Bone marrow (tissue), 2 donors: ENCODE results near the gene ZNF641.

Experiments
- DNase-seq, 2 donors: peaks; one replicate each; lab custom pipeline; 2025; lab: John Stamatoyannopoulos, UW

ZNF641 gene

DNA sequence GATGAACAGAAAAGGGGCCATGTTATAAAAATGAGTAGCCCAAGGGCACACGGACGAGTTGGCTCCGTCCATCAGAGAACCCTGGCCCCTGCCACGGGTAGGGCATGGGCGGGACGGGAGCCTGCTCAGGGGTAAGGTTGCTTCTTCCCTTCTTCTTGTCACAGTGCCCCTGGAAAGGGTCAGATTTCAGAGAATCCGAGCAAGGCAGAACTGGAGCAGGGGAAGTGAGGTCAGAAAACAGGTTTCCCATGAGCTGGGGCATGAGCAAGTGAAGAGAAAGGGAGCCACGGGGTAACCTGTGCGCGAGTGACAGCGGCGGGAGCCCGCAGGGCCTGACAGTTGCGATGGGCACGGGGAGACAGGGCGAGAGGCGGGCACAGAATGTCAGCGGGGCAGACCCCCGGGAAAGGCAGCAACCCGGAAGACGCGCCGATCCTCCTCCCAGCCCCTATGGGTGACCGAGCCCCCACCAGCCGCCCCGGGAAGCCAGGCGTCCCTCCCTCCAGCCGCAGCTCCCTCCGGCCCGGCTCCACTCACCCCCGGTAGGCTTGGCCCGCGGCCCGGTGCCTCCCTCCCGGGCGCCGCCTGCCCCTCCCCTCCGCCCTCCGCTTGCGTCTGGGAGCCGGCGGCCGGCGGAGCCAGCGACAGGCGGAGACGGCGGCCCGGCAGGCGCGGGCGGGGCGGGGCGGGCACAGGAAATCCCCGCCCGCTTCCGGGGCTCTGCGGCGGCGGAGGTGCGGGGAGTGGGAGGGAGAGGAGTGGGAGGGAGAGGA, at the start of gene ZNF641:
Gene ZNF641, minus strand, starts transcription at position 671 of the 773 bp plus-strand sequence. CDS start 2,829 bp downstream, outside the sequence.
- DNase-seq: peak in 1 of 2 donors; percentile 77

DNA sequence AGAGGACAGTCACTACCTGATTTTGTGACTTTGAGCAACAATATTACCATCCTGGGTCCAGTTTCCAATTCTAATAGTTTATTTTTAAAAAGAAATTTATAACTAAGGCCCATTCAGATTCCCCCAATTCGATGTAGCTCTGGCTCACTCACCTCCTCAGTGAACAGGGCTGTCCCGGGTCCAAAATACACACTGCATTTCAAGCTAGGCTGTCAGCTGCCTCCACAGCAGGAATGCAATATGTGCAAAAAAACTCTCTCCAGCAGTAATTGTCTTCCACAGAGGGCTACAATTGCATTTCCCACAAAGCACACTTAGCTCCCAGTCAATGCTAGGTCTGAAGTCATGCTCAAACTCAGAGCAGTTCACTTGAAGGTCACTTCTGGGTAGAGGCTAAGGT, 39.3 kb upstream of the ZNF641 start:
- no peak for DNase-seq

DNA sequence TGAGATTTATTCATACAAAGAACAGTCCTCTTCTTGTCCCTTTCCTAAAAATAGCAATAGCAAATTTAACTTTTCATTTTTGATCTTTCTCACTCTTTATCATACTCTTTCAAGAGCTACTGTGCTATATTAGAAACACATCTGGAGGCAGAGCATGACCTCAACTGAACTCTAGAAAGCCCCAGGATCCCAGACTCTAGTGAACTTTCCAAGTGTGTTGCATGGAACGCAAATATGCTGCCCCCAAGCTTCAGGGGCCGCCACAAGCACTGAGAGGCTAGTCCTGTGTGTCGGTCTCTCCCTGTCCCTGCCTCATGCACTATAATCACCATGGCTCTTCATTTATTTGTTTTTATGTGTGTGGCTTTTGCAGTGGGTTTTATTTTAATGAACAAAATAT, 38.7 kb upstream of the ZNF641 start:
- DNase-seq: no peak

DNA sequence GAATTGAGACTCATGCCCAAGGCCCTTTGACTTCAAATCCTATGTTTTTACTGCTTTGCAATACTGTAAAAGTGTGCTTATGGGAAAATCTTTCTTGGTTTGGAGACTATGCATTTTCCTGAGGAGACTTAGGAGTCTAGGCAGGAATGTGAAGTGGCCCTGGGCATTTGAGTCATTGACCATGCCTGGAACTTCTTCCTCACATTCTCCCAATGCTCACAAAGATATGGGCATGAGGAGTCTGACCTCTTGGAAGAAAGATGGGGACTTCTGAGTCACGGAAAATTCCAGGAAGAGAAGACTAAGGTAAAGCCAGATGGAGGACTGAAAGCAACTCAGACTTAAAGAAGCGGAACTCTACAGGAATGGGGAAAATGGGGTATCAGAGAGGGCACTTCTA, 38.2 kb upstream of the ZNF641 start:
- no peak for DNase-seq

DNA sequence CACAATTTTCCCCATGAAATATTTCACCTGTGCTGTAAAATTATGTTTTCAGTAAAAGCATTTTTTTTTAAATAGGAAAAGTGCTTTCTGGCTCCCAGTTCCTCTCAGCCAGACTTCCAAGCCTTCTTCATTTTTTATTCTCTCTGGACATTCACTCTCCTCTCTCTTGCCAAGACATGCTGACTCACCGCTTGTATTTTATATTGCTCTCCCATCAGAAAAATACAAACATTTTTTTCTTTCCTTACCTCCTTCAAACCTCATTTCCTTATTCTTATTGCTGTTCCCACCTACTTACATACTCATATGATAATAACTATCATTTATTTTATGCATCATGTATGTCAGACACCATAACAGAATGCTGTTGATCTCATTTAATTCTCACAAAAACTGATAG, 37.7 kb upstream of the ZNF641 start:
- no peak for DNase-seq

DNA sequence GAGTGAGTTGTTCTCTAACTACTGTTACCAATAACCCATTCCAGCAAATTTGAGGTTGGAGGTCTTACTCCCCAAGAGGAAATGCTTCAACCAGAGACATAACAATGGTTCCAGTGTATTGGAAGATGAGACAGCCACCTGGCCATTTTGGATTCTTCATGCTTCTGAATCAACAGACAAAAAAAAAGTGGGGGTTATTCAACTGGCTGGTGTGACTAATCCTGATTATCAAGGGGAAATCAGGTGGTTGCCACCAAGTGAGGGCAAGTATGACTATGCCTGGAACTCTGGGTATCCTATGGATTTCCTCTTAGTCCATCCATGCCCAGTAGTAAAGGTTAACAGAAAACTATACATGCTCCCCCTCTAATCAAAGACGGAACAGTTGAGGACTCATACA, 29.9 kb upstream of the ZNF641 start:
- no peak for DNase-seq

DNA sequence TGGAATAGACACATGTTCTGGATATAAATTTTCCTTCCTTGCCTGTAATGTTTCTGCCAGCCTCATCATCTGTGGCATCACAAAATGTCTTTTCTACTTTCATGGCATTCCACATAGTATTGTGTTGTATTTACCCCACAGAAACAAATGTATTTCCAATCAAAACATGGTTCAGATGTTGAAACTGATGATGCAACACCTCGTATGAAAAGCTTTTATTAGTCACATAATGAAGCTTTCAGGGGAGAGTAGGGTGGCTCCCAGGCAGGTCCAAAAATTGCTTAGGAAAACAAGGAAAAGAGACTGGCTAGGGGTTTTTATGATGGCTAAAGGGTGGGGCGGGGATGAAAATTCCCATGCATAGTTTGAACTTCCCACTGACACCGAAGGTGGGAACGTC, 29.1 kb upstream of the ZNF641 start:
- no peak for DNase-seq

DNA sequence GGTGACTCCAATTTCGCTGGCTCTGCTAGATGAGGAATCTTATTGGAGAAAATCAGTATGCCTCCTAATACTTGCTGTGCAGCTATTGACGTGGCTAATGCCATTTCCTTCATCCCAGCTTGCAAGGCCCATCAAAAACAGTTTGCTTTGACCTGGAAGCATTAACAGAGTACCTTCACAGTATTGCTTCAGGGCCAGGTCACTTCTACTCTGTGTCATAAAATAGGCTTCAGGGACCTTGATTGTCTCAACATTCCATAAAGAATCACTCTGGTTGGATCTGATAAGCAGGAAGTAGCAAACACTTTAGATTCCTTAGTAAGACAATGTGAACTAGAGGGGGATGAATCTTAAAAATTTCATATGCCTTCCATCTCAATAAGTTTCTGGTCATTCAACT, 26.9 kb upstream of the ZNF641 start:
- no peak for DNase-seq

DNA sequence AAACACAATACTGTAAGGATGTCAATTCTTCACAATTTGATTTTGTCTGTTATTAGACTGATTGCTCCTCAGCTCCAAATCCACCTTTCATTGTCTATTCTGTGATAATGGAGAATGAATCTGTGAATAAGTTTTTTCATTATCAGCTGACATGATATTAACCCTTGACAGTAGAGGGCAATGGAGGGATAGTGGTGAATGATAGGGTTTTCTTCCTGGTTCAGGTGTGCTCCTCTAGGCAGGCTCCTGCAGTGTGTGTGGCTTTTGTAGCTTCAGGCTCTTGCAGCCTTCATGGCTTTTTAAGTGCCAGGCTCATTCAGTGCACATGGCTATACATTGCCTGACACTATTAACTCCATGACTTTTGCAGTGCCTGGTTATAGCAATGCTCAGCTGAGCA, 23.4 kb upstream of the ZNF641 start:
- no peak for DNase-seq

DNA sequence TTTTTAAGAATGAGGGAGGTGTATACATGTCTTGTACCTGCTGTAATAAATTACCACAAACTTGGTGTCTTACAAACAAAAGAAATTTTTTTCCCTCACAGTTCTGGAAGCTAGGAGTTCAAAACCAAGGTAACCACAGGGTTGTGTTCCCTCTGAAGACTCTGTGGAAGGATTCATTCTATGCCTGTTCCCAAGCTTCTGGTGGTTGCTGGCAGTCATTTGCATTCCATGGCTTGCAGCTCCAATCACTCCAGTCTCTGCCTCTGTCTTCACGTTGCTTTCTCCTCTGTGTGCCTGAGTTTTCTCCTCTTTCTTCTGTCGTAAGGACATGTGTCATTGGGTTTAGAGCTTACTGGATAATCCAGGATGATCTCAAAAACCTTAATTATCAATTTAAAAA, 15.4 kb upstream of the ZNF641 start:
- no peak for DNase-seq

DNA sequence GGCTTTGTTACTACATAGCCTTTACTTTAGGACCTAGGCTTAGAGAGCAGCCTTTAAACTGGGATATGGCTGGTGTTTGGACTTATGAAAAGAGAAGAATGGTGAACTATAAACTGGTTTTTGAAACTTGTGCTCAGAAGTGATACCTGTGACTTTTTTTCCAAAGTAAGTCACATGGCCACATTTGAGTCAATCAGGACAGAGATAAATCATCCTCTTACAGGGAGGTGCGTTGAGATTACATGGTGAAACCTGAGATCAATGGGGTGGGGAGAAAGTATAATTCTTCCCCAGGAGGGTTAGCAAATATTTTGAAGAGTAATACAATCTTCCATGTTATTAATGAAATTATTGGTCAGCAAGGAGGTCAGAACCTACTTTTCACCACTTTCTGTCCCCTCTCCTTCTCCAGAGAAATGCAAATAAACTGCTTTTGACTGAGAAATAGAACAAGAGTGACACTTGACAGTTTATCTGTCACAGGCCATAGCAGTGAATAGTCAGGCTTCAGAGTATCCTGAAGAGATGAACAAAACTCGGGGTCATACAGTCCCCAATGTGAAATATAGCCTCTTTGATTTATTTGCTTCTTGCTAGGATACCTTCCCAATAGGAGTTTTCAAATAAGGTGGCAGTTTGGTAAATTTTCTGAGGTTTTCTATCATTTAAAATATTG, 11.1 kb upstream of the ZNF641 start:
- DNase-seq: no peak

DNA sequence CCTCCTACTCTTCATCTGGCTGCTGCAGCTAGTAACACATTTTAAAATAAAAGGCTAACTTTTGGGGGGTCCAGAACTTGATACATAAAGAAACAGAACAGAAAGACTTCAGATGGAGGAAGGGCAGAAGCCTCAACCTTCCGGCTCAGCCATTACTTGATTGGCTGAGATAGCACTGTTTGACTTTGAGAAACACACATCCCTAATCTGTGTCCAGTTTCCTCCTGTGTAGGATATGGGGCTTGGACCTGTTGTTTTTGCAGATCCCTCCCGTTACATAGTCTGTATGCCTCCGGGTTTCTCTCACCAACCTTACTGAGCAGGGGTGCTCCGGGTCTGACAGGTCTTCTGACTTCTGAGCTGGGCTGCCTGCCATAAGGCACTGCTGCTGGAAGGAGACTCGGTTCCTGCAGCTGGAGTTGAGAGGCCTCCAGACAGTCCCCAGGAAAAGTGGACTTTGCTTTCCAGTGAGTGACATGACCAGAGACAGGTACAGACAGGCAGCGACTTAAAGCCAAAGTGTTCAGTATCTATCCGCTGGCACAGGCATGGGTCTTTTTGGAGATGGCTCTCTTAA, 8.3 kb upstream of the ZNF641 start:
- DNase-seq: no peak

DNA sequence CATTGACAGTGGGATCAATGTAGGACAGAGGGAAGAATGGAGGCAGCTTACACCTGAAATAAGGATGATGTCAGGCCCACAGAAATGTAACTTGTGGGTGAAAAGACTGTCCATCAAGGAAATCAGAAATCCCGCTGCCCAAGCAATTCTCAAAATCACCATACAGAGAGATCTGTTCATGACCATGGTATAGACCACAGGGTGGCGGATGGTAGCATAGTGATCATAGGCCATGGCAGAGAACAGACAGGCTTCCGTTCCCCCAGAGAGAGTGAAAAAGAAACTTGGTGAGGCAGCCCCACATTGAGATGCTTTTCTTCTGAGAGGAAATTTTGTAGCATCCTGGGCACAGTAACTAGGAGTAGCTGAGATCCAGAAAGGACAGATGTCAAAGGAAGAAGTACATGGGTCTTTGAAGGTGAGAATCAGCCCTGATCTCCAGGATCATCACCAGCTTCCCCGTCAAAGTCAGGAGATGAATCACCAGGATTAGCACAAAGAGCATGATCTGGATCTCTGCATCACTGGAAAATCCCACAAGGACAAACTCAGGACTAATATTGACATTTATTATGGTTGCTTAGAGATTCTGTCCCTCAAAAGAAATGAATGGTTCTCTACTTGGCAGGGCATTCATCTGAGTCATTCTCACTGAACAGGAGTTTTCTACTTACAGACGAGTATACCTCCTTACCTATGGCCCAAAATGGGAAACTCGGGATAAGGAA, 5.5 kb upstream of the ZNF641 start:
- DNase-seq: no peak

DNA sequence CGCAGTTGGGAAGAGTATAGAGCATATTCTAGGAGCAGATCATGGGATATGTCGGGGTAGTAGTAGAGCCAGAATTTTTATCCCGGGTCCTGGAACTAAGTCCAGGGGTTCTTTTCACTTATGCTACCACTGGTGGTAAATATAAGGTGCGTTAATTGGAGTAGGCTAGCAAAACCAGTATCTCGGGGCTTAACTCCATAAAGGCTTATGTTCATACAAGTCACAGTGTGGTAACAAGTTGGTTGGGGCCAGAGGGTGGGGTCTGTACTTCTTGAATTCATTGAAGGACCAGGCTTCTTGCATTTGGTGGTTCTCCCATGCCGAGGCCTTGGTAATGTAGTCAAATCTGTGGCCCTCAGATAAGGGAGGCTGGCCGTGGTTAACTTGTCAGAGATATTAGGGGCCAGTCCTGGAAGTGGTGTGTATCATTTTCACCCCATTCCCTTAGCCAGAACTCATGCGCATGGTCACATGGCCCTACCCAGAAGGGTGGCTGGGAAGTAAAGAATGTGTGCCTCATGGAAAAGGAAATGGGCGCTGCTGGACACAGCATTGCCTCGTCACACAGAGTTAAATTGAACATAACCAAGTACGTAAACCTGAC, 1.5 kb upstream of the ZNF641 start:
- DNase-seq: no peak

DNA sequence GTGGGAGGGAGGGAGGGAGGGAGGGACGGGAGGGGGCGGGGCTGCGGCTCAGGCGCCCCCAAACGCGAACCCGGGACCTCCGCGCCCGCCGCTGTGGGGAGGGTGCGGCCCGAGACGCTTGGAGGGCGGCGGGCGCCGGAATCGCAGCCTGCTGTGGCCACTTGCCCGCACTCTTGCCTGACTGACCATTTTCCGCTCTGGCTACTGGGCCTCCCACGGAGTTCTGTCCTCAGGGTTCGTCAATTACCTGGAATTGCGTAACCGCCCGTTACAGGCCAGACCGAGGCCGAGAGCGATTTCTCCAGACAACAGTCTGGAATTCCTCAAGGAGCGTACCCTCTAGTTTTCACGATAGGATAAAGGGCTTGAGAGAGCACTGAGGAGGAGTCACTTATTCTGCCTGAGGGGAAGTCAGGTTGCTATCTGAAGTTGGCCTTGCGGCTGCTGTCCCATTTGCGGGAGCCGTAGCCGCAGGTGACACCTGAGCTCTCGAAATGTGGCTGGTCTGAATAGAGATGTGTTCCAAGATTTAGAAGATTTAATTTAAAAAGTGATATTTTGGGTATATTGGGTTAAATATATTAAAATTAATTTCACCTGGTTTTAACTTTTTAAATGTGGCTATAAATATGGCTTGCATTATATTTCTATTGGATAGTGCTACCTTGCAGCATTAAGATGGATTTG, 446 bp upstream of the ZNF641 start:
- peak in 1 of 2 donors; percentile 77 for DNase-seq

DNA sequence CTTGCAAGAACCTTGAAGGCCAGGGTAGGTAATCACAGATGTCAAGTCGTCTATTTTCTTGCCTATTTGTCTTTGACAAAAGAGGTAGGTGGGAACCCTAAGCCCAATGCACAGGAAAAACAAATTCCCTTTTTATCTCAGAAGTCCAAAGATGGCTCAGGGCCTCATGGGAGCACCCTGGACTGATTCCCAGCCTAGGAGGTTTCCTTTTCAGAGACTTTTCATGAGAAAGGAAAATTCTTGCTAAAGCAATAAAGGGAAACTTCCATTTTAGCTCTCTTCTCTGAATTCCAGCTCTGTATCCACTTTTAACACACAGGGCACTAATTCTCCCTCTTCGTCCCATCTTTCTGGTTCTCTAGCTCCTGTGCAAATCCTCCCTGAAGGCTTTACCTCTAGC, 1.2 kb downstream of the ZNF641 start:
- no peak for DNase-seq

DNA sequence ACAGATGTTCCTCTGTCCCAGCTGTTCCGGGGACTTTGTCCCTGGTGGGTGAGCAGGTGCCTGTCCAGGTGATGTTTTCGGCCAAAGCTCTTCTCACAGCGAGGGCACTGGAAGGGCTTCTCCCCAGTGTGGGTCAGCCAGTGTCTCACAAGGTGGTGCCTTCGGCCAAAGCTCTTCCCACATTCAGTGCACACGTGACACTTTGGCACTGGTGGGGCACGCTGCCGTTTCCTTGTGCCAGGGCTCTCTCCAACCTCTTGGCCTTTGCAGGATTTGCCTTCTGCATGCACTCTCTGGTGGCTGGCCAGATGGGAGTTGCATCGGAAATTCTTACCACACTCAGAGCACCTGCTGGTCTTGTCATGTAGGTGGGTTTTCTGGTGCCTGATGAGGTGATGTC, 7.7 kb downstream of the ZNF641 start:
- no peak for DNase-seq

DNA sequence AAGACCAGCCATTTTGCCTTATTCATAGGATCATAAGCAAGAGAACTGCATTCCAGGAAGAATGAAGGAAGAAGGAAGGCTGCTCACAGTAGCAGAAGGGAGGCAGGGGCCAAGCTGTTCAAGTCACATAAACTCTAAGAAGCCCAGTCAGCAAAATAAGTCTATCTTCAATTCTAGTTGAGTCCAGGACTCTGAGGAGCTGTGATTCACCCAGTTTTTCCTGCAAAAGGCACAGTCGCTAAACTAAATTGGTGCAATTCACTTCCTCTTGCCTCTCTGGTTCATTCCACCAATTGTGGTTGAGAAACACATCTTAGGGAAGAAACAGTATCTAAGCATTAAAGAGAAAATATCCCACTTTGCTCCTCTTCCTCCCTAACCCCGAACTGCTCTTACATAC, 9.8 kb downstream of the ZNF641 start:
- no peak for DNase-seq

DNA sequence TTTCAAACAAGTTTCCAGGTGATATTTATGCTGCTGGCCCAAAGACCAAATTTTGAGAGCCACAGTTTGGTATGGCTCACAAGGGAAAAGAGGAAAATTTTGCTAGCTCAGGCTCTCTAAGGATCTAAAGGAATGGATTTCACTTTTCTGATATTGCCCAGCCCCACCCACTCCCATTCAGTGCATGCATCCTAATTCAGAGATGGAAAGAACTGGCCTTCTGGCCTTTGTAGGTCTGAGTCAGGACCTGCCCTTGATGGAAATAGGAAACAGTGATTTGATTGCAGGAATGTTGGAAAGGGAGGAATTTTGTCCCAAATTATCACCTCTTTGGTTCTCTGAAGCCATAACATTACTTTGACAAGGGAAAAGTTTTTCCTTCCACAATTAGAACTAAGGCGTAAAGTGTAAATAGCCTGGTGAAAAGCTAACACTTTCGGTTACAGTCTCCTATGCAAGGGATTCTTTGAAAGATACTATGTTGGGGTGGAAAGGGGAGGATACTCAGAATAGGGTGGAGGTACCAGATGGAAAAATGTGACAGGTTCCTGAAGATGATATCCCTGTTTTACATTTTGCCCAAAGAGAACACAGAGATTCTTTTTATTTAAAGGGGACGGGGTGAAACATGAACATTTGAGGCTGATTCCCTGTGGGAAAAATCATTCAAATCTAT, 11.1 kb downstream of the ZNF641 start:
- DNase-seq: no peak

DNA sequence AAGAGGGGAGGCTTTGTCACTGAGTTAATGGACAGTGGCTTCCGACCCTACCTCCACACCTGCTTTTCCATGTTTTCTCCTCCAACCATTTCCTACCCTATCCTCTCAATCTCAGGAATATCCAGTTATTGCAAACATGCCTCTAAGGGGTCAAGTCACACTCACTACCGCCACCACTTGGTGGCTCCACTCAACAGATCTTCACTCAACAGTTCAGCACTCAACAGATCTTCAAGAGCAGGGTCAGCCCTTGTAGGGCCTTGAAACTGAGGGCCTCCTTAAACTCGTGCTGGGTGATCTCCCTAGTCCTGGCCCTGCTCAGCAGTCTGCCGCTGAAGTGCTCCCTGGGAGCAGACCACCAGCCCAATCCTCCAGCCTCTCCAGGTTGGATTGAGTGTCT, 14.2 kb downstream of the ZNF641 start:
- DNase-seq: no peak

DNA sequence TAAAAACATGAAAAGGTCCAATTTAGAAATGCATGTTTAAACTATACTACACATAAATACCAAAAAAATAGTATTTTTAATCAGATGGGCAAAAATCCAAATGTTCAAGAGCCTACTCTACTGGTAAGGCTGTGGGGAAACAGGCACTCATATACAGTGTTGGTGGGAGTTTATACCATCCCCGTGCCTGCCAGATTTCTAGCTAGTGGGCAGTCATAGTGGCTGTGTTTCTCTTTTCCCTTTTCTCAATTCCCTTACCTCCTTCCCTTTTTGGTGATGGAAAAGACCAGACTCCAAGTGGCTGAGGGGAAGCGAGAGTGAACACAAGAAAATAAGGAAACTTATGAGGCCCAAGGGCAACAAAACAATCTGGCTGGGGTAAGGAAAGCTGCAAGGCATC, 14.7 kb downstream of the ZNF641 start:
- DNase-seq: no peak
